H1 (cell line): ENCODE measurements around the gene IFNW1.

Experiments used
- BCL11A ChIP-seq, 2 experiments: IDR thresholded peaks; one replicate each; pipeline ENCODE4 v1.6.1; 2011; ENCODE audit warnings: low read depth in 2 of 2, low read length in 2 of 2, mild to moderate bottlenecking in 2 of 2
- NRF1 ChIP-seq: IDR thresholded peaks from 2 replicates; pipeline ENCODE4 v1.6.1; 2011; ENCODE audit warnings: mild to moderate bottlenecking, low read depth, low read length, improper control_type of control experiment
- POLR2AphosphoS5 ChIP-seq: IDR thresholded peaks from 2 replicates; pipeline ENCODE4 v1.6.1; 2011; ENCODE audit warnings: low read depth, low read length
- RFX5 ChIP-seq: IDR thresholded peaks from 2 replicates; pipeline ENCODE4 v1.6.1; 2011; ENCODE audit warnings: low read depth, low read length, improper control_type of control experiment, borderline replicate concordance

DNA sequence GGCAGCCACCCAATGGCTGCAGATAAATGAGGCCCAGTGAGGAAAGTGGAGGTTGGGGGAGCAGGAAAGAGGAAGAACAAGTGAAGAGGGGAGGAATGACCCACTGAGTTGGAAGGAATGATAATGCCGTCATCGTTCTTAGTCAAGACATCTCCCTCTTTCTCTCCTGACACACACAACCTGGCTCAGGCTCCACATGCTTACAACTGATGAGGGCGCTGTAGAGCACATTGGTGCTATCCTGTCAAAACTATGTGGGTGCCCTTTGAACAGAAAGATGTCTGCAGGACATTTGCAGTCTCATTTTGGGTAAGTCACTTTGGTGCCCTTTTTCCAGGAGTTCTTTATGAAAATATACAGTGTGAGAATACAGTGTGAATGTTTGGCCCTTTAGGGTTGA is 5.9 kb downstream of the IFNW1 start:
- TF ChIP-seq BCL11A (IDR thresholded peaks at IDR 0.05; ENCODE audit: low read depth in 2 of 2, low read length in 2 of 2) (no peak), POLR2AphosphoS5 (no peak), NRF1 (no peak), RFX5 (no peak)
